GM18502 (cell line): ENCODE results near the gene SMIM3.
"Not testable (repeated sequence)": the region's sequence is repeated elsewhere in the genome, so short reads cannot be mapped to it uniquely, and the experiment has no call there.

Source experiments
- ATAC-seq: cut with Tn5 transposase; IDR thresholded peaks from one replicate; pipeline ENCODE4 v1.9.1; 2021; ENCODE audit warnings: mild to moderate bottlenecking; ENCODE audit not compliant: unreplicated experiment, poor library complexity

Gene SMIM3

DNA sequence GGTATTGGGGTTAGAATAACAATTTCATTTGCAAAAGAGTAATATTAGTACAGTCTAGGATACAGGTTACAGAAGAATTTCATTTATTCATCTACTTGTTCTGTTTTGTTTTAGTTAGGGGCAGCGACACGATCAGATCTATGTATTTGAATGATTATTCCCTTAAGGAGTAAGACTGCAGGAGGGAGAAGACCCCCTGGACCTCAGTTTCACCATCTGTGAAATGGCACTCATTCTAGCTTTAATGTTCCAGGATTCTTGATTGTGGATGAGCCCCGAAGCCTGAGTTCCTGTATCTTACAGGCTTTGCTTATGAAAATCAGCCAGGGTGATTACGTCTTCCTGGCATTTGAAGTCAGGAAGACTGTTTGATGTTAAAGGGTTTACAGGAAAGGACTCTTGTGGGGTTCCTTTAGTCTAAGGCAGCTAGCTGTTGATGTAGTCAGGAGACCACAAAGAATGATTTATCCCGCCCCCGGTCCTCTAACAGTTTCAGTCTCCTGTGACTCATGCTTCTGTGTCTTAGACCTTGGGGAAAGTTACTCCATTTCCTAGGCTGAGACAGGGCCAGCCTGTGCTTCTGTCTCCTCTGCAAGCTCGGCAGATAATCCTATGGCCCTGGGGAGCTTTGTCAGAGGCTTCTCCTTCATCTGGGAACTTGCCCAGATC, 11.5 kb downstream of the SMIM3 start:
- ATAC-seq: peak; percentile 97

DNA sequence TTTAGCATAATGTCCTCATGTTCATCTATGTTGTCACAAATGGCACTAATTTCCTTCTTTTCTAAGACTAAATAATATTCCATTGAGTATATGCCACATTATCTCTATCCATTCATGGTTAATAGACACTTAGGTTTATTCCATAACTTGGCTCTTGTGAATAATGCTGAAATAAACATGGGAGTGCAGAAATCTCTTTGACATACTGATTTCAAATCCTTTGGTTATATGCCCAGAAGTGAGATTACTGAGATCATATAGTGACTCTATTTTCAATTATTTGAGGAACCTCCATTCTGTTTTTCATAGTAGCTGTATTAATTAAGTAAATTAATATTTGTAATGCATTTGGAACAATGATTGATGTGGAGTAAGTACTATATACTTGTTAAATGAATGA, 13.0 kb downstream of the SMIM3 start:
- ATAC-seq: no peak

DNA sequence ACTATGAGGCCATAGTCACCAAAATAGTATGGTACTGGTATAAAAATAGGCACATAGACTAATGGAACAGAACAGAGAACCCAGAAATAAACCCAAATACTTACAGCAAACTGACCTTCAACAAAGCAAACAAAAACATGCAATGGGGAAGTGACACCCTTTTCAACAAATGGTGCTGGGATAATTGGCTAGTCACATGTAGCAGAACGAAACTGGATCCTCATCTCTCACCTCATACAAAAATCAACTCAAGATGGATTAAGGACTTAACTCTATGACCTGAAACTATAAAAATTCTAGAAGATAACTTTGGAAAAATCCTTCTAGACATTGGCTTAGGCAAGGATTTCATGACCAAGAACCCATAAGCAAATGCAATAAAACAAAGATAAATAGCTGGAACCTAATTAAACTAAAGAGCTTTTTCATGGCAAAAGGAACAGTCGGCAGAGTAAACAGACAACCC, 14.9 kb downstream of the SMIM3 start:
- not testable (repeated sequence) for ATAC-seq

DNA sequence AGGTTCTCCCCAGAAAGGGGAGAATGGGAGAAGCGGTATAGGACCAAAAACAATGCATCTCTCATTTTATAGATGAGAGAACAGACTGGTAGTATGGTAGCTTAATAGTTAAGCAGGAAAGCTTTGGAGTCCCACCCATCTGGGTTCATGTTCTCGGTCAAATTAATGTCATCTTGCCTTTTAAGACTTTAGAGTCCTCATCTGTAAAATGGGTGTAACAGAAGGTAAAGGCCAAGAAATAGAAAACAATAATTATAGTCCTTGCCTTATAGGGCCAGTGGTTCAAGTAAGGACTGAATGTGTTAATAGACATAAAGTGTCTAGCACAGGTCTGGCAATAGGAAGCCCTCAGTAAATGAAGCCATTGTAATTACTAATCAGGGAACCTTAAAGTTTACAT, 16.4 kb downstream of the SMIM3 start:
- no peak for ATAC-seq

DNA sequence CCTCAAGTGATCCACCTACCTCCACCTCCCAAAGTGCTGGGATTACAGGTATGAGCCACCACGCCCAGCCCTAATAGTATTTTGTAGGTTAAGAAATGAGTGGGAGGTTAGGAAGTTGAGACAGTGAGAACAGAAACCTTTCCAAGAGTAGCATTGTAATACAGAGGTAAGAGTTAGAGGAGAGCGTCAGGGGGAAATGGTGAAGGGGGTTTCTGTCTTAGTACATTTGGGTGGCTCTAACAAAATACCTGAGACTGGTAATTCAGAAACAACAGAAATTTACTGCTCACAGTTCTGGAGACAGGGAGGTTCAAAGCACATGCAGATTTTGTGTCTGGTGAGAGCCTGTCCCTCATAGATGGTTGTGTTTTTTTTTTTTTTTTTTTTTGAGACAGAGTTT, 18.8 kb downstream of the SMIM3 start:
- no peak for ATAC-seq

DNA sequence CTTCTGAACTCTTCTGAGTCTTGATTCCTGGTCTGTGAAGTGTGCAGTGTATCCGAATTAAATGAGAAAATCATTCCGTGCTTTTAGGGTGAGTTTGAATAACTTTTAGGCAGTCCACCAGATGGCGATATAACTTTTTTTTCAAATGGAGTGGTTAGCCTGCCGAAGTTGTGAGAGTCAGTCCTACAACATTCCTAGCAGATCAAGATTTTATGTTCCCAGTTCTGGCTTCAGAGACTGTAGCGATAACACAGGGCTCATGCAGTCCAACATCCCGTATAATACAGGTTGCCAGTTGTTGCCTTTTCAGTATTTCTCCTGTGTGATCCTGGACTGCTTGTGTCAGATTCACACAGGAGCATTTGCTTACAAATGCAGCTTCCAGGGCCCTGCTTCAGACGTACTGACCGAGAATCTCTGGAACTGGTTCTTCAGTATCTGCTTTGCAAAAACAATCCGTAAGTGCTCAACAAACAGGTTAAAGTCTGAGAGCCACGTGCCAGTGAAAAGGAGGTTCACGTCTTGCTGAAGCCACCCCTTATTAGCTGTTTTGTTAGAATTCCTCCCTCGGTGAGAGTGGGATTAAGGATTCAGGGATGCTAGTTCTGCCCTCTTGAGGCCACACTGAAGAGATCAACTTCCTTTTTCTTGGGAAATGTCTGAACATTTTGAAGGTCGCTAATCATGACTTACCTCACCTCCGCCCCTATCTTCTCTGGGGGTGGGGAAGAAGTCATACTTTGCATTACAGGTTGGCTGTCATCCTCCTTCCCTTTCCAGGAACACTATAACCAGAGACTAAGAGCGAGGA, 22.8 kb downstream of the SMIM3 start:
- ATAC-seq: no peak

DNA sequence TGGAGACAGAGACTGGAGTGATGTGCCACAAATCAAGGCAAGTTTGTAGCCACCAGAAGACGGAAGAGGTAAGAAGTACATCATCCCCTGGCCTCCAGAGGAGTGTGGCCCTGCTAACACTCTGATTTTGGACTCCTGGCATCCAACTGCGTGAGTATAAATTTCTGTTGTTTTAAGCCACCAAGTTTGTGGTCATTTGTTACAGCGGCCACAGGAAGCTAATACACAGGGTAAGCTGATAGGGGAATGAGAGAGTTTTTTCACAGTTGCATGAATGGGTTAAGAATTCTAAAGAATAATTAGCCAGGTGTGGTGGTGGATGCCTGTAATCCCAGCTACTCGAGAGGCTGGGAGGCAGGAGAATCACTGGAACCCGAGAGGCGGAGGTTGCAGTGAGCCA, 25.8 kb downstream of the SMIM3 start:
- ATAC-seq: no peak

DNA sequence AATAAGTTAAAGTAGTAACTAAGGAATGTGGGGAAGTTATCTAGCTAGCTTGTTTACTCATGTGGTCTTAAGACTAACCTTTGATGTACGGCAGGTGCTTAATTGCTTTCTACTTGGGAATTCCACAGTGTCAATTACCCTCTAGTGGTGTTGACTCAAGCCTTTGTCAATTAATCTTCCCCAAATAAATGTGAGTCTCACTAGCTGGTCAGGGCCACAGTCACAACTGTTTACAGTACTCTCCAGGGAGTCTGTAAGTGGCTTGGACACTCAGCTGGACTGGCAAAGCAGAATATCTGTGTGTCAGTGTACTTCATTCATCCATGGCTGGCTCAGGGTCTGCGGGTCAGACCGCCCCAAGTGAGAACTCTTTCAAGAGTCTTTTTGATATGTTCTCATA, 30.8 kb downstream of the SMIM3 start:
- ATAC-seq: no peak

DNA sequence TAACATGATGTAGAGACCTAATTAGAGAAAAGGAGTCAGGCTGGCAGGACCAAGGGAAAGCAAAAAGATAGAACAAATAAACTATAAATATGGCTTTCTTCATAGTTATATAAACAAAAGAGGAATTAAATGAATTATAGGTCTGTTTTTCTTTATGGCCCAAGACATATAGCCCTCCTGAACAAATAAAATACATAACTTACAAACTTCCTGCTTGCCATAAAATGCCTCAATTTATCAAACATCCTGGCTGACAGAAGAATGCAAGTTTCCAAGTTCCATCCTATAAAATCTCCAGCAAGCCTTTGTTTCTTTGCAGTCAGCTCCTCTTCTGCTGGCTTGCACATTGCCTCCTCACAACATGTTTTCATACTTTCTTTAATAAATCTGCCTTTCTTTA, 36.5 kb downstream of the SMIM3 start:
- ATAC-seq: no peak

DNA sequence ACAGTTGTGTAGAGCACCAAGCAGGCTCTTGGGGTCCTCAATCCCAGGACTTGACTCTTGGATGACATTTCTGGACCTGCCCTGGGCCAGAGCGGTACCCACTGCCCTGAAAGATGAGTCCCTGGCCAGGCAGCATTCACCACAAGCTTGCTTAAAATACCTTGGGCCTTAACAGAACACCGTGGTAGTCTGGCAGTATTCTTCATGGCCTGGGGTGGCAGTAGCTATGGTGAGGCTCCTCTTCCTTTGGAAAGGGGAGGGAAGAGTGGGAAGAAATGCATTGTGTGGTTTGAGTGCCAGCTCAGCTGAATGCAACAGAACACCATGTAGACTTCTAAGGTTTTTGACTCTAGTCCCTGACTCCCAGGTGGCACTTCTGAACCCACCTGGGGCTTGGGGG, 38.4 kb downstream of the SMIM3 start:
- no peak for ATAC-seq

DNA sequence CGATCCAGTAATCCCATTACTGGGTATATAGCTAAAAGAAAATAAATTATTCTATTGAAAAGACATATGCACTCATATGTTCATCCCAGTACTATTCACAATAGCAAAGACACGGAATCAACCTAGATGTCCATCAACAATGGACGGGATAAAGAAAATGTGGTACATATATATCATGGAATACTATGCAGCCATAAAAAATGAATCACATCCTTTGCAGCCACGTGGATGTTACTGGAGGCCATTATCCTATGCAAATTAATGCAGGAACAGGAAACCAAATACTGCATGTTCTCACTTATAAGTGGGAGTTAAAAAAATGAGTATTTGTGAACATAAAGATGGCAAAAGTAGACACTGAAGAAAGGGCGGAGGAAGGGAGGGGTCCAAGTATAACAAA, 51.2 kb downstream of the SMIM3 start:
- no peak for ATAC-seq

DNA sequence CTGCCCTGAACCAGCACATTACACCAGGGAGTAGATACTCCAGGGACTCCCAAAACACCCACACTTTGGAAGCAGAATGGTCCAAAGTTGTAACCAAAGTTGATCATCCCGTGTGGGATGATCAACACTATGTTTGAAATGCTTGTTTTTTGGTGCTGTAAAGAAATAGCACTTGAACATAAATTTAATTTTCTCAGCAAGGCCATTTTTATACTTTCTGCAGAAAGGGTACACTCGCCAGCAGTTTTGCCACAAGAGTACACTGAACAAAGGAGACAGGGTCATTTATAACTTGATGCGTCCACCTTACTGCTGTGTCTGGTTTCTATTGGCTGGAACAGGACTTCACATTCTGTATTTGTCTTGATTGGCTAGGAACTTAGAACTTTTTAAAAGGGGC, 53.3 kb downstream of the SMIM3 start:
- ATAC-seq: not testable (repeated sequence)

DNA sequence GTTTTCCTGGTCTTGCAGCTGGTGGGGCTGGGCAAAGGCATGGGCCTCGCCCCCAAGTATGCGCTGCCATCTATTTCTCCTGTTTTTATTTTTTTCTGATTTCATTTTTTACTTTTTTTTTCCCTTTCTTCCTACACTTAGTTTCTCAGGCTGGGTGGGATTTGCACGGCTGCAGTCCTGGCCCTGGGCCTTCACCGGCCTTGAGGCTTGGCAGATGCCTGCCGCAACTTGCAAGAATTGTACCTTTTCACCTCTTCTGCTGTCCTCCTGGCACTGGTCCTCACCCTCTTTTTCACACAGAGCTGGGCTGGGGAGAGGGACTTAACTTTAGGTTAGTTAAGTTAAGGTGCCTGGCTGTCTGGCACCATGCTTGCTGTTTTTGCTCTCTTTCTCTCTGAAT, 57.5 kb downstream of the SMIM3 start:
- ATAC-seq: no peak

DNA sequence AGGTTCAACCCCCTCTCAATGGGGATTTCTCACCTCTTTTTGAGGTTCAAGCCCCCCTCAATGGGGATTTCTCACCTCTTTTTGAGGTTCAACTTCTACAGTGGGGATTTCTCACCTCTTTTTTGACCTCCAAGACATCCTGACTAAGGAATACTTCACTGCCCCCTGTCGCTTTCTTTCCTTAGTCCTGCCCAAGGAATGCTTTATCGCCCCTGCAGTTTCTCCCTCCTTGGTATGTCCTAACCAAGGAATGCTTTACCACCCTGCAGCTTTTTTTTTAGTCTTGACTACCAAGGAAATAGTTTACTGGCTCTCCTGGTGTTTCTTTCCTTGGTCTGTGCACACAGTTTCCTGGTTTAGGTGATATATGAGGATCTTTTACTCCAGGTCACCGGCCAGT, 58.1 kb downstream of the SMIM3 start:
- no peak for ATAC-seq

DNA sequence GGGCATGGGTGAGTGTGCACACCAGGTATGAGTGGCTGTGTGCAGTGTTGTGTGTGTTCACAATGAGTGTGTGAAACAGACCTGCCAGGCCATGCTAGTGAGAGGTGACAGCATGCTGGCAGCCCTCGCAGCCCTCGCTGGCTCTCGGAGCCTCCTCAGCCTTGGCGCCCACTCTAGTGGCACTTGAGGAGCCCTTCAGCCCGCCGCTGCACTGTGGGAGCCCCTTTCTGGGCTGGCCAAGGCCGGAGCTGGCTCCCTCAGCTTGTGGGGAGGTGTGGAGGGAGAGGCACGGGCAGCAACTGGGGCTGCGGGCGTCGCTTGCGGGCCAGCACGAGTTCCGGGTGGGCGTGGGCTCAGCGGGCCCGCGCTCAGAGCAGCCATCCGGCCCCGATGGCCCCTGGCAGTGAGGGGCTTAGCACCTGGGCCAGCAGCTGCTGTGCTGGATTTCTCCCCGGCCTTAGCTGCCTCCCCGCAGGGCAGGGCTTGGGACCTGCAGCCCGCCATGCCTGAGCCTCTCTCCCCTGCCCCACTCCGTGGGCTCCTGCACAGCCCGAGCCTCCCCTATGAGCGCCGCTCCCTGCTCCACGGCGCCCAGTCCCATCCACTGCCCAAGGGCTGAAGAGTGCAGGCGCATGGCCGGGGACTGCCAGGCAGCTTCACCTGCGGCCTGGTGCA, 66.8 kb downstream of the SMIM3 start:
- not testable (repeated sequence) for ATAC-seq

DNA sequence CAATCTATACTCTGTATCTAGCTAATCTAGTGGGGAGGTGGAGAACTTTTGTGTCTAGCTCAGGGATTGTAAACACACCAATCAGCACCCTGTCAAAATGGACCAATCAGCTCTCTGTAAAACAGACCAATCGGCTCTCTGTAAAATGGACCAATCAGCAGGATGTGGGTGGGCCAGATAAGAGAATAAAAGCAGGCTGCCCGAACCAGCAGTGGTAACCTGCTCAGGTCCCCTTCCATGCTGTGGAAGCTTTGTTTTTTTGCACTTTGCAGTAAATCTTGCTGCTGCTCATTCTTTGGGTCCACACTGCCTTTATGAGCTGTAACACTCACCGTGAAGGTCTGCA, 67.7 kb downstream of the SMIM3 start, which contains the start of gene IRGM:
IRGM (plus strand) TSS at position 214 of the 346 bp plus-strand sequence. CDS start 1,603 bp downstream, outside the sequence.
- not testable (repeated sequence) for ATAC-seq
